SK-N-MC (cell line): Measurements from ENCODE around the gene SLC6A7.

ENCODE experiments used
- EZH2 ChIP-seq: fragments of 200-600 bp; sonication (generic); IDR thresholded peaks from one replicate; pipeline ENCODE4 v1.6.1; 2017; ENCODE audit warnings: antibody characterized with exemption
- FOXP2 ChIP-seq: optimal IDR thresholded peaks from 2 replicates; pipeline ENCODE3; 2011; ENCODE audit warnings: mild to moderate bottlenecking, moderate library complexity; ENCODE audit not compliant: insufficient read depth; ENCODE audit errors: extremely low read length, control extremely low read depth
- POLR2AphosphoS5 ChIP-seq: IDR thresholded peaks from 2 replicates; pipeline ENCODE4 v1.6.1; 2012; ENCODE audit warnings: mild to moderate bottlenecking, low read depth, low read length, borderline replicate concordance

- TF ChIP-seq EZH2 (no peak), POLR2AphosphoS5 (no peak), FOXP2 (no peak)
Observed at GRCh38 chr5:150258130-150258529, 68.3 kb downstream of the SLC6A7 start.
